Endothelial cell (in vitro differentiated cells): ENCODE measurements around the gene FBXL13. TPM values are rescaled to one million over a fixed set of nuclear protein-coding genes. Genes with fewer than 3 reads are reported as not detected.
A peak's percentile ranks its signal among the peaks of the same experiment; 100 is the strongest.

Experiments used
- DNase-seq: peaks from one replicate; pipeline ENCODE4 v3.0.0; 2021; ENCODE audit warnings: low spot score
- H3K27ac Mint-ChIP-seq: one replicate; pipeline ENCODE4 v1.8.0; 2021; ENCODE audit warnings: mixed read lengths, inconsistent platforms; ENCODE audit not compliant: unreplicated experiment
- H3K27me3 Mint-ChIP-seq: one replicate; pipeline ENCODE4 v1.8.0; 2021; ENCODE audit warnings: mild to moderate bottlenecking, moderate library complexity, mixed read lengths, inconsistent platforms; ENCODE audit not compliant: unreplicated experiment
- H3K36me3 Mint-ChIP-seq: one replicate; pipeline ENCODE4 v1.8.0; 2021; ENCODE audit warnings: mild to moderate bottlenecking, low read depth, mixed read lengths, inconsistent platforms; ENCODE audit not compliant: unreplicated experiment
- H3K4me1 Mint-ChIP-seq: one replicate; pipeline ENCODE4 v1.8.0; 2021; ENCODE audit warnings: mild to moderate bottlenecking, mixed read lengths, inconsistent platforms; ENCODE audit not compliant: unreplicated experiment
- H3K4me3 Mint-ChIP-seq: one replicate; pipeline ENCODE4 v1.8.0; 2021; ENCODE audit warnings: mild to moderate bottlenecking, mixed read lengths, inconsistent platforms; ENCODE audit not compliant: unreplicated experiment
- H3K9me3 Mint-ChIP-seq: one replicate; pipeline ENCODE4 v1.8.0; 2021; ENCODE audit warnings: mixed read lengths, inconsistent platforms; ENCODE audit not compliant: unreplicated experiment
- long read RNA-seq: library from polyadenylated mRNA; unstranded; transcript quantifications from one replicate; pipeline ENCODE4 v2.0.0, GENCODE V29; 2020; ENCODE audit not compliant: unreplicated experiment
- total RNA-seq: library from RNA; stranded (reverse); fragmentation: NEBNext Ultra II Directional; extraction: Animal tissue kit (Norgen Biotek cat#: 25700); gene quantifications from one replicate; pipeline ENCODE4 v1.2.1, GENCODE V29; 2021; ENCODE audit not compliant: unreplicated experiment
- TF ChIP-seq, protein P1 (sequence below): fragments of 200-600 bp; sonication (generic); IDR thresholded peaks from one replicate; pipeline ENCODE4 v1.5.0; 2021; ENCODE audit warnings: antibody characterized with exemption; ENCODE audit not compliant: unreplicated experiment

FBXL13 gene
- 3.4 TPM for total RNA-seq
- long read RNA-seq, partial matches to known transcripts, result 1 of 1 reads
- long read RNA-seq, other reads (novel, unspliced or antisense), result 0 of 1 reads

GRCh38 chr7:103074519-103075336 lies at the start of gene FBXL13, which contains the start of gene ARMC10:
Gene FBXL13 (minus strand): TSS chr7:103074796.
Gene ARMC10 (plus strand): TSS chr7:103075140. CDS start chr7:103075273, 133 bp downstream.
- H3K36me3 Mint-ChIP-seq, result peaks cover 12% of the 10 kb centered on the region
- TF ChIP-seq, protein P1, sequence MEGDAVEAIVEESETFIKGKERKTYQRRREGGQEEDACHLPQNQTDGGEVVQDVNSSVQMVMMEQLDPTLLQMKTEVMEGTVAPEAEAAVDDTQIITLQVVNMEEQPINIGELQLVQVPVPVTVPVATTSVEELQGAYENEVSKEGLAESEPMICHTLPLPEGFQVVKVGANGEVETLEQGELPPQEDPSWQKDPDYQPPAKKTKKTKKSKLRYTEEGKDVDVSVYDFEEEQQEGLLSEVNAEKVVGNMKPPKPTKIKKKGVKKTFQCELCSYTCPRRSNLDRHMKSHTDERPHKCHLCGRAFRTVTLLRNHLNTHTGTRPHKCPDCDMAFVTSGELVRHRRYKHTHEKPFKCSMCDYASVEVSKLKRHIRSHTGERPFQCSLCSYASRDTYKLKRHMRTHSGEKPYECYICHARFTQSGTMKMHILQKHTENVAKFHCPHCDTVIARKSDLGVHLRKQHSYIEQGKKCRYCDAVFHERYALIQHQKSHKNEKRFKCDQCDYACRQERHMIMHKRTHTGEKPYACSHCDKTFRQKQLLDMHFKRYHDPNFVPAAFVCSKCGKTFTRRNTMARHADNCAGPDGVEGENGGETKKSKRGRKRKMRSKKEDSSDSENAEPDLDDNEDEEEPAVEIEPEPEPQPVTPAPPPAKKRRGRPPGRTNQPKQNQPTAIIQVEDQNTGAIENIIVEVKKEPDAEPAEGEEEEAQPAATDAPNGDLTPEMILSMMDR, result peak; percentile 30
- H3K9me3 Mint-ChIP-seq, result no peaks in the 10 kb centered on the region
- H3K27ac Mint-ChIP-seq, result peak within 1 kb of the TSS; percentile 91
- peak within 1 kb of the TSS; percentile 96 for H3K4me3 Mint-ChIP-seq
- peaks cover 13% of the 10 kb centered on the region for H3K27me3 Mint-ChIP-seq
- peak; percentile 92 for DNase-seq
- peaks cover 26% of the 10 kb centered on the region for H3K4me1 Mint-ChIP-seq

GRCh38 chr7:103123529-103123928 lies 48.9 kb upstream of the FBXL13 start:
- no peak for DNase-seq
- H3K4me3 Mint-ChIP-seq, result no peak overlapping the region
- H3K9me3 Mint-ChIP-seq, result no peaks in the 10 kb centered on the region
- TF ChIP-seq, protein P1, result no peak
- H3K27ac Mint-ChIP-seq, result no peak overlapping the region
- H3K4me1 Mint-ChIP-seq, result no peaks in the 10 kb centered on the region
- no peaks in the 10 kb centered on the region for H3K27me3 Mint-ChIP-seq
- peaks cover 5% of the 10 kb centered on the region for H3K36me3 Mint-ChIP-seq

DNA sequence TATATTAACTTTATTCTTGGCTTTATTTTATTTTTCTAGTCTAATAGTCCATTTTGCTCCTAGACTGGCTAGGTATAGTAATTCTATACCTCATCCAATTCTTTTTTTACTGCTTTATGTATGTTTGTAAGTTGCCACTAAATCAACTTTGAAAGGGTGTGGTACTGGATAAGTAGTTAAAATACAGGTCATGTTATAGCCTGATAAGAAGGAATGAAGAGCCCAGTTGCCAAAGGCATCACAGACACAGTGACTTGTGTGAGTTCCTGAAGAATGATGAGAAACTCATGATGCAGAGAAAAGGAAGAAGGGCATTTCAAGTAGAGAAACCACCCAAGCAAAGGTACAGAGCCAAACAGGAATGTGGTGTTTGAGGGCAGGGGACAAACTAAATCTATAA lies 47.0 kb upstream of the FBXL13 start:
- Mint-ChIP-seq H3K36me3 (peaks cover 3% of the 10 kb centered on the region), H3K4me3 (no peak overlapping the region), H3K4me1 (no peaks in the 10 kb centered on the region), H3K9me3 (no peaks in the 10 kb centered on the region), H3K27me3 (no peaks in the 10 kb centered on the region), H3K27ac (no peak overlapping the region)
- TF ChIP-seq, protein P1, result no peak
- no peak for DNase-seq

GRCh38 chr7:103120362-103120761 lies 45.8 kb upstream of the FBXL13 start:
- no peak for DNase-seq
- Mint-ChIP-seq H3K36me3 (peaks cover 3% of the 10 kb centered on the region), H3K27ac (no peak overlapping the region), H3K9me3 (no peaks in the 10 kb centered on the region), H3K27me3 (no peaks in the 10 kb centered on the region), H3K4me1 (no peaks in the 10 kb centered on the region), H3K4me3 (no peak overlapping the region)
- TF ChIP-seq, protein P1, result no peak

DNA sequence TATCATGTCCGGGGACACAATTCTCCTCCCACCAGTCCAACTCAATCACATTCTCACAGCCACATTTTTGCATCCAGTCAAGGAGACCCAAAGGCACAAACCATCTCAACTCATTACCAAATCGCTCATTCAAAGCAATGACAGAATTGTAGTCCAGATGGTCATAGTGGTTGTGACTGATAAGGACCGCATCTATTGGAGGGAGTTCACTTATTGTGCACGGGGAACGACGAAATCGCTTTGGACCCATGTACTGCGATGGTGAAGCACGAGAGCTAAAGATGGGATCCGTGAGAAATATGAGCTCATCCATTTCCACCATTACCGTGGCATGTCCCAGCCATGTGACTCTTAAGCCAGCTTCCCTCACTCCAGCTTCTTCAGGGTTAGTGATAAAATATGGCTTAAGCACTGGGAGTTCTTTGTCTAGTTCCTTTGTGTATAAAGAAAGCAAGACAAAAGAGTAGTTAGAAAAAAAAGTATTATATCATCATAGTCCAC lies 45.2 kb upstream of the FBXL13 start:
- no peak for DNase-seq
- TF ChIP-seq, protein P1, result no peak
- Mint-ChIP-seq H3K4me3 (no peak overlapping the region), H3K36me3 (peaks cover 3% of the 10 kb centered on the region), H3K9me3 (no peaks in the 10 kb centered on the region), H3K27ac (no peak overlapping the region), H3K4me1 (no peaks in the 10 kb centered on the region), H3K27me3 (no peaks in the 10 kb centered on the region)
